T47D (cell line): ENCODE data around the gene ADAM17.

ENCODE experiments used
- DNase-seq, 2 experiments: peaks; one replicate each; pipeline versions ENCODE4 v3.0.0 to v3.0.0-alpha.2; 2011 to 2012; ENCODE audit warnings: low read depth in 1 of 2, low spot score in 1 of 2
- JUND ChIP-seq: IDR thresholded peaks from 2 replicates; pipeline ENCODE4 v1.6.1; 2012; ENCODE audit warnings: low read depth
- in situ Hi-C: cut with HindIII; loops from 2 replicates; pipeline ENCODE4 v1.10.0; 2016; ENCODE audit warnings: low sequenced_read_pairs, low pct_unique_long_range_greater_than_20kb

ADAM17 gene

DNA sequence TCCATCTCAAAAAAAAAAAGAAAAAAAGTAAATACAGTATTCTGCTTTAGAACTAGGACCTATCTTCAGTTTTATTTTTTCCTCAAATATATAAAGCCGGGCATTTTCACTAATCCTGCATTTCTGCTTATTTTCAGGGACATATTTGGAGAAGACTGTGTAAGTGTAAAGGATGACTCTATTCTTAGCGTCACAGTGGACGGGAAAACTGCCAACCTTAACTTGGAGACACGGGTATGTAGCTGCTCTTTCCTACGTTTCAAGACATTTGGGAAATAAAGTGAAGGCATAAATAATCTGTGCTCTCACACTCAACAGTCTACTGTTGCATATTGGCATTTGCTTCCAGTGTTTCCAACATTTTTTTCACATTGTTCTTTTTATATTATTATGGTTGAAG lies 84.4 kb downstream of the ADAM17 start:
- no peak for TF ChIP-seq JUND
- in situ Hi-C loops: no loop called here
- DNase-seq: no peak

DNA sequence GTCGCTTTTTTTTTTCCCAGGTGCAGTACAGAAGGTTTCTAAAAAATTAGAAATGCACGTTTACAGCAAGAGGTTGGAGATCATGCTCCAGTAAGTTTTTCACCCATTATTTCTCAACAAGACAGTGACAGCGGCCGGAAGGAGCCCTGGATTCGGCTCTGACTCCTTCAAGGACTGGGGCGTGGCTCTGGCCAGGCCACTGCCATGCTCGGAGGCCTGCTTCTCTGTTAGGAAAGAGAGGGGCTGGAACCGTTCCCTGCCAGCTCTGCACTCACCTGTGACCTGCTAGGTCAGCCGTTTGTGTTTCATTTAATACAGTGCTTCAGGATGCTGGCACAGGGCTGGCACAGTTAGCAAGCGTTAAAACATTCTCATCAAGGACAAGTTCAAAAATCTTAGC lies 87.9 kb downstream of the ADAM17 start:
- DNase-seq: no peak
- TF ChIP-seq JUND: no peak
- in situ Hi-C loops: no loop called here

DNA sequence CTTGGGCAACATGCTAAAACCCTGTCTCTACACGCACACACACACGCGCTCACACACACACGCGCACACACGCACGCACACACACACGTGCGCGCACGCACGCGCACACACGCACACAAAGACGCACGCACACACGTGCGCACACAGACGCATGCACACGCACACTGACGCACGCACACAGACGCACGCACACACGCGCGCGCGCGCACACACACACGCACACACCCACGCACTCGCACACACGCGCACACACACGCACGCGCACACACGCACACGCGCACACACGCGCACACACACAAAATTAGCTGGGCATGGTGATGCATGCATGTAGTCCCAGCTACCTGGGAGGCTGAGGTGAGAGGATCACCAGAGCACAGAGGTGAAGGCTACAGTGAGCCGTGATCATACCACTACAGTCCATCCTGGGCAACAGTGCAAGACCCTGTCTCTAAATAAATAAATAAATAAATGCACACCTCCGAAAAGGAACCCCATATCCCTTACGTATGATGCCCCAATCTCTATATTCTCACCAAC lies 89.4 kb downstream of the ADAM17 start:
- no peak for DNase-seq
- TF ChIP-seq JUND: no peak
- in situ Hi-C loops: no loop called here

- in situ Hi-C loops: no loop called here
- no peak for TF ChIP-seq JUND
- no peak for DNase-seq
Observed at GRCh38 chr2:9465170-9465569, 90.5 kb downstream of the ADAM17 start.

- DNase-seq: no peak
- in situ Hi-C loops: no loop called here
- TF ChIP-seq JUND: no peak
Observed at GRCh38 chr2:9463698-9464034, 92.0 kb downstream of the ADAM17 start.

DNA sequence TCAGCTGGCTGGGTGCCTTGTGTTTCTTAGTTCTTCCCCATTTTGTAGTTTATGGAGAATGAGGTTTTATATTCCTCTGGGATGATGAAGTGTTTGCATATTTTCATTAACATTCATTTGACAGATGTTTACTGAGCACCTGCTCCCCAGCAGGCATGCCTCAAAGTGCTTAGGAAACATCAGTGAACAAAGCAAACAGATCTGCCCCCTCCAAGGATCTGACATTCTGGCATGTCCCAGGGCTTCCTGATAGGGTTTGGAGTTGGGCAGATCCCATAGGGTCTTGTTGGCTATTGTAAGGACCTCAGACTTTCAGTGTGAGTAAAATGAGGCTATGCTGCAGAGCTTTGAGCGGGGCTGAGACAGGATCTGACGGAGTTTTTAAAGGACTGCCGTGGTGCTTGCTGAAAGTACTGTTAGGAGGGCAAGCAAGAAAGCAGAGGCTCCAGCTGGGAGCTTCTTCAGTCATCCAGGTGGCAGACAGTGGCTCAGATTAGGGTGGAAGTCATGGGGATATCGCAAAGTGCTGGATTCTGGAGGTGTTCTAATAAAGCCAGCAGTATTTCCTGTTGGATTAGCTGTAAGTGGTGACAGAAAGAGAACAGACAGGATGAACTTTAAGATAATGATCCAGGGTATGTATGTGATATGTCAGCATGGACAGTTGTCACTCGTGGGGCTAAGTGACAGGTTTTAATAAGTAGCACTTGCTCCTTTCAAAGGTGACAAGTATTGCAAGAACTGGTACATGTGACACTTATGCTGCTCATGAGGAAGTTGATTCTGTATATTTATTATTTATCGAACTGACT lies 92.5 kb downstream of the ADAM17 start:
- no peak for TF ChIP-seq JUND
- DNase-seq: no peak
- in situ Hi-C loops: no loop called here

GRCh38 chr2:9462313-9462712 lies 93.3 kb downstream of the ADAM17 start:
- in situ Hi-C loops: no loop called here
- no peak for DNase-seq
- no peak for TF ChIP-seq JUND

GRCh38 chr2:9461079-9461478 lies 94.6 kb downstream of the ADAM17 start:
- in situ Hi-C loops: no loop called here
- no peak for DNase-seq
- no peak for TF ChIP-seq JUND

DNA sequence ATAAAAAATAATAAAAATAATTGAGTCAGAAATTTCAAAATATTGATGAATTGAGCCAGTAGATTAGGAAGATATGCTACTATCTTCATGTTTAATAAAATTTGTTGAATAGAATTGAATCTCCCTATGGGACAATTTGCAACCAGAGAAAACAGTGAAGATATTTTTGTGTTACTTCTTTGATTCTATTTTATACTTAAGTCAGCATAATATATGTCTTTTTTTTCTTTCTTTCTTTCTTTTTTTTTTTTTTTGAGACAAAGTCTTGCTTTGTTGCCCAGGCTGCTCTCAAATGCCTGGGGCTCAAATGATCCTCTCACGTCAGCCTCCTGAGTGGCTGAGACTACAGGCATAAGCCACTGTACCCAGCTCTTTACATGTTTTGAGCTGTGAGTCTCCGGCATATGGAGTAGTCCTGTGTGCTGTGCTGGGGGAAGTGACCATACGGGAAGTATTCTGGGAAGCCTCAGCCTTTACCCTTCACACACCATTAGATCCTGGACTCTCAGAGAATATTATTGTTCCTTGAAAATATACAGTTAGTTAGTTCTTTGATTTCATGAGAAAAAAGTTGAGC lies 95.1 kb downstream of the ADAM17 start:
- in situ Hi-C loops: no loop called here
- DNase-seq: no peak
- no peak for TF ChIP-seq JUND

- in situ Hi-C loops: no loop called here
- DNase-seq: no peak
- TF ChIP-seq JUND: no peak
Observed at GRCh38 chr2:9451231-9451630, 104.4 kb downstream of the ADAM17 start.

DNA sequence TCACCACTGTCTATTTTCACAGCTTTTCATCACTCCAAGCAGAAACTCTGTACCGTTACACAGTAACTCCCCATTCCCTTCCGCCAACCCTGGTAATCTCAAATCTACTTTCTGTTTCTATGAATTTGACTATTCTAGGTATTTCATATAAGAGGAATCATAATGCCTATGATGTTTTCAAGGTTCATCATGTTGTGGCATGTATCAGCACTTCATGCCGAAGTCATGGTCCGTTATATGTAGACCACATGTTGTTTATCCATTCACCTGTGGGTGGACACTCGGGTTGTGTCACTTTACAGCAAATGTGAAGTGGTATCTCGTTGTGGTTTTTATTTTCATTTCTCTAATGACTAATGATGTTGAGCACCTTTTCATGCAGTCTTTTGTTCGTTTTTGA lies 110.5 kb downstream of the ADAM17 start:
- no peak for TF ChIP-seq JUND
- DNase-seq: no peak
- in situ Hi-C loops: no loop called here

- TF ChIP-seq JUND: no peak
- no peak for DNase-seq
- in situ Hi-C loops: no loop called here
Observed at GRCh38 chr2:9443526-9443925, 112.1 kb downstream of the ADAM17 start.

- no peak for DNase-seq
- no peak for TF ChIP-seq JUND
- in situ Hi-C loops: no loop called here
Observed at GRCh38 chr2:9441556-9441955, 114.1 kb downstream of the ADAM17 start.
